Prostate gland (tissue), 2 donors: ENCODE measurements around the gene SNAPC2. TPM values are rescaled to one million over a fixed set of nuclear protein-coding genes. Genes with fewer than 3 reads are reported as not detected.
"Not testable (repeated sequence)": the region's sequence is repeated elsewhere in the genome, so short reads cannot be mapped to it uniquely, and the experiment has no call there.

Experiments used
- DNase-seq: peaks from one replicate; pipeline ENCODE4 v3.0.0-alpha.2; 2019; ENCODE audit warnings: low spot score
- H3K27ac ChIP-seq, 2 donors: fragments of 200-600 bp; sonication (generic); 2 replicates each; pipeline ENCODE4 v1.5.1; 2017 to 2019
- H3K27me3 ChIP-seq: fragments of 200-600 bp; sonication (generic); replicated peaks from 2 replicates; pipeline ENCODE4 v1.5.1; 2019; ENCODE audit not compliant: insufficient read depth
- H3K36me3 ChIP-seq, 2 donors: fragments of 200-600 bp; sonication (generic); 1 replicate in 1 of 2; 2 replicates in 1 of 2; pipeline versions ENCODE4 v1.5.1 to v1.8.1; 2017 to 2019
- H3K4me1 ChIP-seq: fragments of 200-600 bp; sonication (generic); replicated peaks from 2 replicates; pipeline ENCODE4 v1.5.1; 2019
- H3K4me3 ChIP-seq, 2 donors: fragments of 200-600 bp; sonication (generic); 2 replicates each; pipeline ENCODE4 v1.5.1; 2017 to 2019
- H3K9me3 ChIP-seq: fragments of 200-600 bp; sonication (generic); 2 replicates; pipeline ENCODE4 v1.5.1; 2017
- CTCF ChIP-seq, 4 experiments: fragments of 200-600 bp in 2 of 4; fragments of 450-650 bp in 2 of 4; sonication (generic) in 2 of 4; IDR thresholded peaks; 1 replicate in 3 of 4; 2 replicates in 1 of 4; pipeline ENCODE4 v1.5.1; 2016 to 2019; ENCODE audit warnings: antibody characterized with exemption in 4 of 4, mild to moderate bottlenecking in 2 of 4, moderate library complexity in 2 of 4
- POLR2A ChIP-seq: fragments of 450-650 bp; IDR thresholded peaks from one replicate; pipeline ENCODE4 v1.6.1; 2016; ENCODE audit warnings: antibody characterized with exemption, mild to moderate bottlenecking
- POLR2AphosphoS5 ChIP-seq: sonication (generic); formaldehyde crosslinking; IDR thresholded peaks from one replicate; pipeline ENCODE4 v1.6.1; 2017; ENCODE audit warnings: antibody characterized with exemption
- WGBS: methylation state at CpG from one replicate; pipeline ENCODE4 v1.1.5; 2018; 5-methylcytosine and 5-hydroxymethylcytosine counted together
- intact Hi-C: fragments of 100-400 bp; cut with DNase I; formaldehyde crosslinking; loops from one replicate; pipeline ENCODE4 v1.14.2; 2022
- total RNA-seq, 2 donors: library from RNA; depleted of rRNA; stranded (reverse); fragments of >200 nt; gene quantifications; one replicate each; pipeline ENCODE4 v1.1.0, GENCODE V29; 2016

SNAPC2 gene
- total RNA-seq, 2 donors from 2014 or later, result 37.4 to 95.0 TPM

GRCh38 chr19:7928741-7929701 is 8.9 kb downstream of the SNAPC2 start:
- peak; percentile 68 for DNase-seq
- peak overlapping the region; percentile 90 to 92 for H3K27ac ChIP-seq
- H3K36me3 ChIP-seq, result peaks cover 12 to 26% of the 10 kb centered on the region in 2 donors
- TF ChIP-seq CTCF (IDR thresholded peaks at IDR 0.05) (peak in 2 of 4 experiments; percentile 39 to 64), POLR2A (no peak), POLR2AphosphoS5 (peak; percentile 73)
- intact Hi-C loops, result loop anchor here (5.0 kb wide), 1 partner anchor 397 kb away; no protein-coding TSS in a partner anchor
- WGBS, result 17% methylated on average over 24 of the region's 24 CpGs
- peak overlapping the region in 1 of 2 donors; percentile 14 for H3K4me3 ChIP-seq
- H3K9me3 ChIP-seq, result no peaks in the 10 kb centered on the region
- no peaks in the 10 kb centered on the region for H3K27me3 ChIP-seq
- peaks cover 17% of the 10 kb centered on the region for H3K4me1 ChIP-seq

GRCh38 chr19:7930030-7930429 is 9.9 kb downstream of the SNAPC2 start:
- peaks cover 17% of the 10 kb centered on the region for H3K4me1 ChIP-seq
- H3K27me3 ChIP-seq, H3K9me3 ChIP-seq, DNase-seq, H3K4me3 ChIP-seq, intact Hi-C loops: not testable (repeated sequence)
- peaks cover 12 to 35% of the 10 kb centered on the region in 2 donors for H3K36me3 ChIP-seq
- 78% methylated on average over 11 of the region's 11 CpGs for WGBS
- H3K27ac ChIP-seq, result peak overlapping the region; percentile 90 to 92

- H3K4me1 ChIP-seq, result peaks cover 17% of the 10 kb centered on the region
- no peaks in the 10 kb centered on the region for H3K27me3 ChIP-seq
- no peak for DNase-seq
- H3K9me3 ChIP-seq, result no peaks in the 10 kb centered on the region
- intact Hi-C loops, result no loop called here
- H3K27ac ChIP-seq, result peak overlapping the region; percentile 90 to 92
- H3K4me3 ChIP-seq, result no peak overlapping the region
- H3K36me3 ChIP-seq, result peaks cover 12 to 35% of the 10 kb centered on the region in 2 donors
- TF ChIP-seq CTCF (IDR thresholded peaks at IDR 0.05) (no peak), POLR2A (no peak), POLR2AphosphoS5 (no peak)
- 78% methylated on average over 7 of the region's 7 CpGs for WGBS
These were observed 10.6 kb downstream of the SNAPC2 start for GRCh38 chr19:7930765-7931164.

GRCh38 chr19:7931221-7932061 is 11.3 kb downstream of the SNAPC2 start:
- TF ChIP-seq POLR2AphosphoS5 (no peak), POLR2A (no peak), CTCF (IDR thresholded peaks at IDR 0.05) (no peak)
- Histone ChIP-seq H3K4me3 (no peak overlapping the region), H3K9me3 (no peaks in the 10 kb centered on the region), H3K27me3 (no peaks in the 10 kb centered on the region), H3K27ac (peak overlapping the region; percentile 90 to 92), H3K4me1 (peaks cover 17% of the 10 kb centered on the region), H3K36me3 (peaks cover 12 to 39% of the 10 kb centered on the region in 2 donors)
- 88% methylated on average over 36 of the region's 36 CpGs for WGBS
- no peak for DNase-seq
- intact Hi-C loops, result no loop called here

- intact Hi-C loops, result no loop called here
- Histone ChIP-seq H3K27me3 (no peaks in the 10 kb centered on the region), H3K27ac (no peak overlapping the region), H3K4me1 (peaks cover 17% of the 10 kb centered on the region), H3K9me3 (no peaks in the 10 kb centered on the region), H3K36me3 (peaks cover 12 to 49% of the 10 kb centered on the region in 2 donors), H3K4me3 (no peak overlapping the region)
- no peak for DNase-seq
- TF ChIP-seq CTCF (IDR thresholded peaks at IDR 0.05) (no peak), POLR2AphosphoS5 (no peak), POLR2A (no peak)
- 92% methylated on average over 32 of the region's 32 CpGs for WGBS
These were observed 12.3 kb downstream of the SNAPC2 start for GRCh38 chr19:7932276-7932929.
